Heart left ventricle (tissue), 16 donors: ENCODE data around the gene NRCAM. TPM values are rescaled to one million over a fixed set of nuclear protein-coding genes. Genes with fewer than 3 reads are reported as not detected.

ENCODE experiments used
- ATAC-seq, 4 donors: fragments of 200-7000 bp; cut with Tn5 transposase; one replicate each; pipeline ENCODE4 v1.9.1; 2020 to 2022; ENCODE audit warnings: moderate library complexity in 4 of 4, mild to moderate bottlenecking in 3 of 4, moderate number of reproducible peaks in 1 of 4
- DNase-seq, 5 donors: peaks; one replicate each; pipeline ENCODE4 v3.0.0-alpha.2; 2020
- H3K27ac ChIP-seq, 12 donors: fragments of 200-600 bp; sonication (generic) in 4 of 12; one replicate each; pipeline versions ENCODE4 v1.5.0 to v1.8.0; 2016 to 2022; ENCODE audit warnings: mild to moderate bottlenecking in 2 of 12
- H3K27me3 ChIP-seq, 9 donors: fragments of 200-600 bp; sonication (generic) in 2 of 9; one replicate each; pipeline versions ENCODE4 v1.5.1 to v1.8.0; 2016 to 2022; ENCODE audit warnings: mild to moderate bottlenecking in 3 of 9
- H3K36me3 ChIP-seq, 9 donors: fragments of 200-600 bp; sonication (generic) in 2 of 9; one replicate each; pipeline versions ENCODE4 v1.5.0 to v1.8.0; 2018 to 2022; ENCODE audit warnings: mild to moderate bottlenecking in 2 of 9
- H3K4me1 ChIP-seq, 12 donors: fragments of 200-600 bp; sonication (generic) in 4 of 12; one replicate each; pipeline versions ENCODE4 v1.5.0 to v1.8.0; 2016 to 2022; ENCODE audit warnings: mild to moderate bottlenecking in 3 of 12
- H3K4me3 ChIP-seq, 12 donors: fragments of 200-600 bp; sonication (generic) in 4 of 12; one replicate each; pipeline versions ENCODE4 v1.5.0 to v1.8.0; 2017 to 2022; ENCODE audit warnings: mild to moderate bottlenecking in 9 of 12, moderate library complexity in 4 of 12
- H3K9me3 ChIP-seq, 12 donors: fragments of 200-600 bp; sonication (generic) in 4 of 12; one replicate each; pipeline versions ENCODE4 v1.5.0 to v1.8.0; 2016 to 2022; ENCODE audit warnings: mild to moderate bottlenecking in 1 of 12
- POLR2A ChIP-seq, 2 donors: fragments of 450-650 bp; IDR thresholded peaks; one replicate each; pipeline ENCODE4 v1.6.1; 2017; ENCODE audit warnings: antibody characterized with exemption in 2 of 2, mild to moderate bottlenecking in 2 of 2, moderate library complexity in 2 of 2
- WGBS, 4 donors: extraction: QIAGEN DNeasy Blood & Tissue Kit in 2 of 4; methylation state at CpG; one replicate each; pipeline versions ENCODE4 v1.1.5 to v1.1.7; 2013 to 2018; 5-methylcytosine and 5-hydroxymethylcytosine counted together
- intact Hi-C, 10 donors: fragments of 100-400 bp; cut with DNase I; formaldehyde crosslinking; loops; one replicate each; pipeline versions ENCODE4 v1.11.1 to v1.14.2; 2022
- polyA plus RNA-seq, 2 donors: library from polyadenylated mRNA; stranded (reverse); fragments of 200-250 nt; gene quantifications; one replicate each; pipeline ENCODE4 v1.2.3, GENCODE V29; 2013
- total RNA-seq, 9 donors: library from RNA; depleted of rRNA in 2 of 9; stranded (reverse); fragments of >200 nt in 2 of 9; fragmentation: NEBNext Ultra II Directional in 3 of 9; extraction: Animal tissue kit (Norgen Biotek cat#: 25700) in 3 of 9; gene quantifications; one replicate each; pipeline versions ENCODE4 v1.1.0 to v1.2.4, GENCODE V29; 2016 to 2023
- TF ChIP-seq, protein P1 (sequence below), 12 donors: fragments of 200-600 bp; sonication (generic) in 4 of 12; IDR thresholded peaks; one replicate each; pipeline versions ENCODE4 v1.5.0 to v1.8.0; 2018 to 2022; ENCODE audit warnings: antibody characterized with exemption in 12 of 12, mild to moderate bottlenecking in 5 of 12
- donor health status: ischemic (EF 13 %, LVEDD 7.1; RV severe dilation, severe dysfunction).
- donor health status: healthy with polysubstance abuse.
- donor health status: DM: no; HTN: yes; CAD: no.
- donor health status: DM: no; HTN: no; CAD: no.
- donor health status: ischemic (EF 25% LVEDD 6.9; RV normal size, moderate dysfunction).
- donor health status: ischemic (EF 25% LVEDD 5.7; RV mildly dilated, moderate dysfunction).
- donor health status: healthy.
- donor health status: DM: yes; HTN: yes; CAD: no.
- donor health status: ischemic (EF 35%, LVEDD 5.7; RV mildly dilated, moderate dysfunction).
- donor health status: nonischemic (EF 11% LVEDD 7.7; RV severe dilation, severe dysfunction).
- donor health status: DM: yes; HTN: yes; CAD: no.
- donor health status: PGD.
- donor health status: ischemic (EF 29% LVEDD 5.4; RV normal size, mild dysfunction).
- donor health status: nonischemic (EF 23%, LVEDD 6.1; RV moderate dilation, normal function).

Gene NRCAM
- total and polyA plus RNA-seq, 11 donors: 0.07 to 2.5 (median 0.36) TPM

- ATAC-seq: no peak
- no peaks in the 10 kb centered on the region for H3K4me1 ChIP-seq
- H3K27me3 ChIP-seq: peaks cover 0 to 20% (median 0%) of the 10 kb centered on the region in 9 donors
- TF ChIP-seq, protein P1, sequence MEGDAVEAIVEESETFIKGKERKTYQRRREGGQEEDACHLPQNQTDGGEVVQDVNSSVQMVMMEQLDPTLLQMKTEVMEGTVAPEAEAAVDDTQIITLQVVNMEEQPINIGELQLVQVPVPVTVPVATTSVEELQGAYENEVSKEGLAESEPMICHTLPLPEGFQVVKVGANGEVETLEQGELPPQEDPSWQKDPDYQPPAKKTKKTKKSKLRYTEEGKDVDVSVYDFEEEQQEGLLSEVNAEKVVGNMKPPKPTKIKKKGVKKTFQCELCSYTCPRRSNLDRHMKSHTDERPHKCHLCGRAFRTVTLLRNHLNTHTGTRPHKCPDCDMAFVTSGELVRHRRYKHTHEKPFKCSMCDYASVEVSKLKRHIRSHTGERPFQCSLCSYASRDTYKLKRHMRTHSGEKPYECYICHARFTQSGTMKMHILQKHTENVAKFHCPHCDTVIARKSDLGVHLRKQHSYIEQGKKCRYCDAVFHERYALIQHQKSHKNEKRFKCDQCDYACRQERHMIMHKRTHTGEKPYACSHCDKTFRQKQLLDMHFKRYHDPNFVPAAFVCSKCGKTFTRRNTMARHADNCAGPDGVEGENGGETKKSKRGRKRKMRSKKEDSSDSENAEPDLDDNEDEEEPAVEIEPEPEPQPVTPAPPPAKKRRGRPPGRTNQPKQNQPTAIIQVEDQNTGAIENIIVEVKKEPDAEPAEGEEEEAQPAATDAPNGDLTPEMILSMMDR (IDR thresholded peaks at IDR 0.05): no peak
- no peak for TF ChIP-seq POLR2A (IDR thresholded peaks at IDR 0.05)
- no peak overlapping the region for H3K27ac ChIP-seq
- H3K36me3 ChIP-seq: no peaks in the 10 kb centered on the region
- no peak for DNase-seq
- 62 to 74% (median 68%) methylated on average over 4 of the region's 4 CpGs for WGBS, 4 donors
- no peak overlapping the region for H3K4me3 ChIP-seq
- H3K9me3 ChIP-seq: no peaks in the 10 kb centered on the region
- intact Hi-C loops: no loop called here
These were observed 32.2 kb downstream of the NRCAM start for GRCh38 chr7:108424013-108424412.

- intact Hi-C loops: no loop called here
- WGBS, 4 donors: 77 to 81% (median 78%) methylated on average over 5 of the region's 5 CpGs
These were observed 32.9 kb downstream of the NRCAM start for GRCh38 chr7:108423089-108423989.

GRCh38 chr7:108421720-108422331, 34.4 kb downstream of the NRCAM start:
- Histone ChIP-seq H3K27ac (no peak overlapping the region), H3K9me3 (no peaks in the 10 kb centered on the region), H3K4me1 (no peaks in the 10 kb centered on the region), H3K4me3 (no peak overlapping the region), H3K27me3 (peaks cover 0 to 27% (median 6%) of the 10 kb centered on the region in 9 donors), H3K36me3 (no peaks in the 10 kb centered on the region)
- 47 to 57% (median 53%) methylated on average over 3 of the region's 3 CpGs for WGBS, 4 donors
- TF ChIP-seq, protein P1 (IDR thresholded peaks at IDR 0.05): no peak
- TF ChIP-seq POLR2A (IDR thresholded peaks at IDR 0.05): no peak
- ATAC-seq (no peak), DNase-seq (no peak)
- intact Hi-C loops: no loop called here

More at GRCh38 chr7:108423089-108423989, 32.9 kb downstream of the NRCAM start:
- Histone ChIP-seq H3K36me3 (no peaks in the 10 kb centered on the region), H3K27ac (no peak overlapping the region), H3K4me1 (no peaks in the 10 kb centered on the region), H3K27me3 (peaks cover 0 to 17% (median 0%) of the 10 kb centered on the region in 9 donors), H3K4me3 (no peak overlapping the region), H3K9me3 (no peaks in the 10 kb centered on the region)
- TF ChIP-seq, protein P1 (IDR thresholded peaks at IDR 0.05): no peak
- no peak for TF ChIP-seq POLR2A (IDR thresholded peaks at IDR 0.05)
- no peak for ATAC-seq
- no peak for DNase-seq
